GM19455 (cell line): ENCODE results near the gene RORB.

Experiments used
- ATAC-seq: cut with Tn5 transposase; IDR thresholded peaks from one replicate; pipeline ENCODE4 v1.9.1; 2021; ENCODE audit not compliant: unreplicated experiment

Gene RORB

GRCh38 chr9:74589576-74589975 is 92.4 kb downstream of the RORB start:
- ATAC-seq = no peak

- ATAC-seq = no peak
Measured at GRCh38 chr9:74595286-74595685, 98.2 kb downstream of the RORB start.

GRCh38 chr9:74598874-74599273 is 101.7 kb downstream of the RORB start:
- ATAC-seq = no peak

GRCh38 chr9:74609671-74610405 is 112.7 kb downstream of the RORB start:
- no peak for ATAC-seq

GRCh38 chr9:74610523-74611061 is 113.5 kb downstream of the RORB start:
- ATAC-seq = no peak

- no peak for ATAC-seq
Measured at GRCh38 chr9:74630228-74630627, 133.1 kb downstream of the RORB start.

- ATAC-seq = no peak
Measured at GRCh38 chr9:74639112-74639511, 142.0 kb downstream of the RORB start.

GRCh38 chr9:74642376-74642775 is 145.2 kb downstream of the RORB start:
- no peak for ATAC-seq

- no peak for ATAC-seq
Measured at GRCh38 chr9:74643303-74643923, 146.3 kb downstream of the RORB start.

GRCh38 chr9:74644023-74644422 is 146.9 kb downstream of the RORB start:
- no peak for ATAC-seq

GRCh38 chr9:74645007-74645639 is 148.0 kb downstream of the RORB start:
- no peak for ATAC-seq

- no peak for ATAC-seq
Measured at GRCh38 chr9:74653410-74654080, 156.4 kb downstream of the RORB start.

GRCh38 chr9:74662674-74663073 is 165.5 kb downstream of the RORB start:
- ATAC-seq = no peak

GRCh38 chr9:74663439-74663838 is 166.3 kb downstream of the RORB start:
- ATAC-seq = no peak

GRCh38 chr9:74666625-74667316 is 169.6 kb downstream of the RORB start:
- no peak for ATAC-seq

GRCh38 chr9:74672237-74672636 is 175.1 kb downstream of the RORB start:
- no peak for ATAC-seq

GRCh38 chr9:74674077-74674476 is 176.9 kb downstream of the RORB start:
- ATAC-seq = no peak

GRCh38 chr9:74681906-74682305 is 184.8 kb downstream of the RORB start:
- ATAC-seq = no peak

- no peak for ATAC-seq
Measured at GRCh38 chr9:74683322-74683721, 186.2 kb downstream of the RORB start.

GRCh38 chr9:74691058-74691457 is 193.9 kb downstream of the RORB start:
- no peak for ATAC-seq

- no peak for ATAC-seq
Measured at GRCh38 chr9:74696520-74696919, 199.4 kb downstream of the RORB start.
